Heart left ventricle (tissue), 16 donors: ENCODE results near the gene RNF212. TPM values are rescaled to one million over a fixed set of nuclear protein-coding genes. Genes with fewer than 3 reads are reported as not detected.

ENCODE experiments used
- ATAC-seq, 4 donors: fragments of 200-7000 bp; cut with Tn5 transposase; one replicate each; pipeline ENCODE4 v1.9.1; 2020 to 2022; ENCODE audit warnings: moderate library complexity in 4 of 4, mild to moderate bottlenecking in 3 of 4, moderate number of reproducible peaks in 1 of 4
- DNase-seq, 5 donors: peaks; one replicate each; pipeline ENCODE4 v3.0.0-alpha.2; 2020
- H3K27ac ChIP-seq, 12 donors: fragments of 200-600 bp; sonication (generic) in 4 of 12; one replicate each; pipeline versions ENCODE4 v1.5.0 to v1.8.0; 2016 to 2022; ENCODE audit warnings: mild to moderate bottlenecking in 2 of 12
- H3K27me3 ChIP-seq, 9 donors: fragments of 200-600 bp; sonication (generic) in 2 of 9; one replicate each; pipeline versions ENCODE4 v1.5.1 to v1.8.0; 2016 to 2022; ENCODE audit warnings: mild to moderate bottlenecking in 3 of 9
- H3K36me3 ChIP-seq, 9 donors: fragments of 200-600 bp; sonication (generic) in 2 of 9; one replicate each; pipeline versions ENCODE4 v1.5.0 to v1.8.0; 2018 to 2022; ENCODE audit warnings: mild to moderate bottlenecking in 2 of 9
- H3K4me1 ChIP-seq, 12 donors: fragments of 200-600 bp; sonication (generic) in 4 of 12; one replicate each; pipeline versions ENCODE4 v1.5.0 to v1.8.0; 2016 to 2022; ENCODE audit warnings: mild to moderate bottlenecking in 3 of 12
- H3K4me3 ChIP-seq, 12 donors: fragments of 200-600 bp; sonication (generic) in 4 of 12; one replicate each; pipeline versions ENCODE4 v1.5.0 to v1.8.0; 2017 to 2022; ENCODE audit warnings: mild to moderate bottlenecking in 9 of 12, moderate library complexity in 4 of 12
- H3K9me3 ChIP-seq, 12 donors: fragments of 200-600 bp; sonication (generic) in 4 of 12; one replicate each; pipeline versions ENCODE4 v1.5.0 to v1.8.0; 2016 to 2022; ENCODE audit warnings: mild to moderate bottlenecking in 1 of 12
- POLR2A ChIP-seq, 2 donors: fragments of 450-650 bp; IDR thresholded peaks; one replicate each; pipeline ENCODE4 v1.6.1; 2017; ENCODE audit warnings: antibody characterized with exemption in 2 of 2, mild to moderate bottlenecking in 2 of 2, moderate library complexity in 2 of 2
- WGBS, 4 donors: extraction: QIAGEN DNeasy Blood & Tissue Kit in 2 of 4; methylation state at CpG; one replicate each; pipeline versions ENCODE4 v1.1.5 to v1.1.7; 2013 to 2018; 5-methylcytosine and 5-hydroxymethylcytosine counted together
- intact Hi-C, 10 donors: fragments of 100-400 bp; cut with DNase I; formaldehyde crosslinking; loops; one replicate each; pipeline versions ENCODE4 v1.11.1 to v1.14.2; 2022
- polyA plus RNA-seq, 2 donors: library from polyadenylated mRNA; stranded (reverse); fragments of 200-250 nt; gene quantifications; one replicate each; pipeline ENCODE4 v1.2.3, GENCODE V29; 2013
- total RNA-seq, 9 donors: library from RNA; depleted of rRNA in 2 of 9; stranded (reverse); fragments of >200 nt in 2 of 9; fragmentation: NEBNext Ultra II Directional in 3 of 9; extraction: Animal tissue kit (Norgen Biotek cat#: 25700) in 3 of 9; gene quantifications; one replicate each; pipeline versions ENCODE4 v1.1.0 to v1.2.4, GENCODE V29; 2016 to 2023
- TF ChIP-seq, protein P1 (sequence below), 12 donors: fragments of 200-600 bp; sonication (generic) in 4 of 12; IDR thresholded peaks; one replicate each; pipeline versions ENCODE4 v1.5.0 to v1.8.0; 2018 to 2022; ENCODE audit warnings: antibody characterized with exemption in 12 of 12, mild to moderate bottlenecking in 5 of 12
- donor health status: ischemic (EF 13 %, LVEDD 7.1; RV severe dilation, severe dysfunction).
- donor health status: healthy with polysubstance abuse.
- donor health status: DM: no; HTN: yes; CAD: no.
- donor health status: DM: no; HTN: no; CAD: no.
- donor health status: ischemic (EF 25% LVEDD 6.9; RV normal size, moderate dysfunction).
- donor health status: ischemic (EF 25% LVEDD 5.7; RV mildly dilated, moderate dysfunction).
- donor health status: healthy.
- donor health status: DM: yes; HTN: yes; CAD: no.
- donor health status: ischemic (EF 35%, LVEDD 5.7; RV mildly dilated, moderate dysfunction).
- donor health status: nonischemic (EF 11% LVEDD 7.7; RV severe dilation, severe dysfunction).
- donor health status: DM: yes; HTN: yes; CAD: no.
- donor health status: PGD.
- donor health status: ischemic (EF 29% LVEDD 5.4; RV normal size, mild dysfunction).
- donor health status: nonischemic (EF 23%, LVEDD 6.1; RV moderate dilation, normal function).

Gene RNF212
- total and polyA plus RNA-seq, 11 donors, result 0.25 to 1.6 (median 0.48) TPM; not detected in 4

DNA sequence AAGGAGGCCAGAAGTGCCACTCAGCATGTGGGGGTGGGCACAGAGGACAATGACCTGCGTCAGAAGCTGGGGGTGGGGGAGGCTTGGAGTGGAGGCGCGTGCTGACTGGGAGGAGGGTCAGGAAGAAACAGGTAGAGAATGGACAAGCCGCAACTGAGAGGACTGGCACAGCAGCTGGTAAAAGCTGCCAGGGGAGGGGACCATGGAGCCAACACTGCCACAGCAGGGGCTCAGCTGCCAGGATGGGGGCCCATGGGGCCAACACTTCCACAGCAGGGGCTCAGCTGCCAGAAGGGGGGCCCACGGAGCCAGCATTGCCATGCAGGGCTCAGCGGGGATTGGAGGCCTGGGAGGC is 19.1 kb downstream of the RNF212 start:
- H3K4me3 ChIP-seq, result no peak overlapping the region
- intact Hi-C loops, result no loop called here
- H3K4me1 ChIP-seq, result no peaks in the 10 kb centered on the region
- WGBS, 4 donors, result 52 to 66% (median 59%) methylated on average over 5 to 6 of the region's 6 CpGs
- H3K27ac ChIP-seq, result no peak overlapping the region
- TF ChIP-seq, protein P1, sequence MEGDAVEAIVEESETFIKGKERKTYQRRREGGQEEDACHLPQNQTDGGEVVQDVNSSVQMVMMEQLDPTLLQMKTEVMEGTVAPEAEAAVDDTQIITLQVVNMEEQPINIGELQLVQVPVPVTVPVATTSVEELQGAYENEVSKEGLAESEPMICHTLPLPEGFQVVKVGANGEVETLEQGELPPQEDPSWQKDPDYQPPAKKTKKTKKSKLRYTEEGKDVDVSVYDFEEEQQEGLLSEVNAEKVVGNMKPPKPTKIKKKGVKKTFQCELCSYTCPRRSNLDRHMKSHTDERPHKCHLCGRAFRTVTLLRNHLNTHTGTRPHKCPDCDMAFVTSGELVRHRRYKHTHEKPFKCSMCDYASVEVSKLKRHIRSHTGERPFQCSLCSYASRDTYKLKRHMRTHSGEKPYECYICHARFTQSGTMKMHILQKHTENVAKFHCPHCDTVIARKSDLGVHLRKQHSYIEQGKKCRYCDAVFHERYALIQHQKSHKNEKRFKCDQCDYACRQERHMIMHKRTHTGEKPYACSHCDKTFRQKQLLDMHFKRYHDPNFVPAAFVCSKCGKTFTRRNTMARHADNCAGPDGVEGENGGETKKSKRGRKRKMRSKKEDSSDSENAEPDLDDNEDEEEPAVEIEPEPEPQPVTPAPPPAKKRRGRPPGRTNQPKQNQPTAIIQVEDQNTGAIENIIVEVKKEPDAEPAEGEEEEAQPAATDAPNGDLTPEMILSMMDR (IDR thresholded peaks at IDR 0.05), result no peak
- no peak for TF ChIP-seq POLR2A (IDR thresholded peaks at IDR 0.05)
- DNase-seq, result no peak
- no peak for ATAC-seq
- H3K27me3 ChIP-seq, result peaks cover 0 to 4% (median 0%) of the 10 kb centered on the region in 9 donors
- H3K36me3 ChIP-seq, result no peaks in the 10 kb centered on the region
- no peaks in the 10 kb centered on the region for H3K9me3 ChIP-seq

DNA sequence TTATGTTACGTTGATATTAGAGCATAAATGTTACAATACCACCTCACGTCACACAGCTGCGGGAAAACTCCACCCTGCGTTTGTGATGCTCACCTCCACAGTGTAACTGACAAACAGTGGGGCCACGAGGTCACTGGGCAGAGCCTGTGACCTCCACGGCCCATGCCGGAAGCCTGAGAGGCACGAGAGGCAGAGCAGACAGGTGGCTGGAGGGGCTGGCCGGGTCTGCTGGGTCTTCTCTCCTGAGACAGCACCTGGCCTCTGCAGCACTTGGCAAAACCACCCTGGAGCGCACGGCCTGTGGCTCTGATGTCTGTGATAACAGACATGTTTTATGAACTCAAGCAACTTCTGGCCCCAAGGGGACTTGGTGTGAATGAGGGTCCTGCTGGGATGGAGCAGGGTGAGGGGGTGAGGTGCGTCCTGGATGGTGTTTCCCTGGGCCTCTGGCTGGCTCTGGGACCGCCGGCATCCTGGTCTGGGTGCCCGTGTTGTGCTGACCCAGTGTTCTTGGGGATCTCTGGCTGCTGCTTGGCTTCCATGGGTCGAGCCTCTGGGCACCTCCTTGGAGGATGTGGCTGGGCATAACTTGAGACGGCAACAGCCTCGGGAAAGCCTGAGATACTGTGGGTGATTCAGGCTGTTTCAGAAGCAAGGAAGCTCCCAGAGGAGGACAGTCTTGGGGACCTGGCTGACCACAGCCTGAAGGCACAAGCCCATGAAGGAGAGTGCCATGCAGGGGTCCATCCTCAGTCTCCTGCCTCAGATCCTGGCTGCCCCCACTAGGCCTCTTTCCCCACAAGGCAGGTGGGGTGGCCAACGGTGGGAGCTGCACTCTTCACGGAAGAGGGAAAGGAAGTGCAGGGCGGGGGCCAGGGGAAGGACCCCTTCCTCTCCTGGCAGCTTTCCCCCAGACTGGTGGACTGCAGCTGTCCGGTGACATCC is 19.7 kb downstream of the RNF212 start:
- Histone ChIP-seq H3K4me1 (no peaks in the 10 kb centered on the region), H3K4me3 (no peak overlapping the region), H3K27ac (no peak overlapping the region), H3K9me3 (peaks cover 0 to 2% (median 0%) of the 10 kb centered on the region in 12 donors), H3K36me3 (no peaks in the 10 kb centered on the region), H3K27me3 (peaks cover 0 to 4% (median 0%) of the 10 kb centered on the region in 9 donors)
- TF ChIP-seq POLR2A (IDR thresholded peaks at IDR 0.05), result no peak
- TF ChIP-seq, protein P1 (IDR thresholded peaks at IDR 0.05), result no peak
- DNase-seq (no peak), ATAC-seq (no peak)
- 62 to 76% (median 73%) methylated on average over 17 to 22 of the region's 22 CpGs for WGBS, 4 donors
- intact Hi-C loops, result no loop called here

DNA sequence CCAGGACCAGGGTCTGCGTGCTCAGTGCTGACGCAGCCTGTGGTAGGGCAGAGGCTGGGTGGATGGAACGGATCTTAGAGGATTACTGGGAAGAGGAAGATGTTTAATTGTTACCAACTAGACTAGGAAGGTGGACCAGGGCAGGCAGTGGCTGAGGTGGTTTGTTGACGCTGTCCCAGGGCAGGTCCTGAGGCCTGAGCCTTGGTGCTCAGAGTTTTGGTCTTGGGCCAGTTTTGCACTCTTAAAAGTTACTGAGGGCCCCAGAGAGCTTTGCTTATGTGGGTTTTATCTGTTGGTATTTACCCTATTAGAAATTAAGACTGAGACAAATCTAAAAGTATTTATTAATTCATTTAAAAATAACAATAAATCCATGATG is 20.4 kb downstream of the RNF212 start:
- DNase-seq (no peak), ATAC-seq (no peak)
- Histone ChIP-seq H3K9me3 (peaks cover 0 to 4% (median 0%) of the 10 kb centered on the region in 12 donors), H3K36me3 (no peaks in the 10 kb centered on the region), H3K27me3 (peaks cover 0 to 4% (median 0%) of the 10 kb centered on the region in 9 donors), H3K4me1 (no peaks in the 10 kb centered on the region), H3K4me3 (no peak overlapping the region), H3K27ac (no peak overlapping the region)
- intact Hi-C loops, result no loop called here
- no peak for TF ChIP-seq POLR2A (IDR thresholded peaks at IDR 0.05)
- TF ChIP-seq, protein P1 (IDR thresholded peaks at IDR 0.05), result no peak
- WGBS, 4 donors, result 87 to 100% (median 95%) methylated on average over 1 to 4 of the region's 4 CpGs
